T-helper 2 cell treated with Interferon-gamma antibody and Interleukin-4, amounts not matched to agents 100 ng/mL and 5 ng/mL, for 36 hours (primary cell): ENCODE measurements around the gene FOSL2. TPM values are rescaled to one million over a fixed set of nuclear protein-coding genes. Genes with fewer than 3 reads are reported as not detected.

Source experiments
- intact Hi-C: fragments of 100-400 bp; cut with micrococcal nuclease; formaldehyde crosslinking; loops from one replicate; pipeline ENCODE4 v1.15.1; 2023
- total RNA-seq: library from RNA; stranded (reverse); gene quantifications from 2 replicates; pipeline ENCODE4 v1.2.3, GENCODE V29; 2022

The FOSL2 gene
- total RNA-seq, 1 donor from 2014 or later: 30.5 TPM

GRCh38 chr2:28408764-28409599, 16.3 kb downstream of the FOSL2 start:
- intact Hi-C loops: loop anchor here (1.0 kb wide), 2 partner anchors 15 to 17 kb away; partner anchors contain the start of gene FOSL2

DNA sequence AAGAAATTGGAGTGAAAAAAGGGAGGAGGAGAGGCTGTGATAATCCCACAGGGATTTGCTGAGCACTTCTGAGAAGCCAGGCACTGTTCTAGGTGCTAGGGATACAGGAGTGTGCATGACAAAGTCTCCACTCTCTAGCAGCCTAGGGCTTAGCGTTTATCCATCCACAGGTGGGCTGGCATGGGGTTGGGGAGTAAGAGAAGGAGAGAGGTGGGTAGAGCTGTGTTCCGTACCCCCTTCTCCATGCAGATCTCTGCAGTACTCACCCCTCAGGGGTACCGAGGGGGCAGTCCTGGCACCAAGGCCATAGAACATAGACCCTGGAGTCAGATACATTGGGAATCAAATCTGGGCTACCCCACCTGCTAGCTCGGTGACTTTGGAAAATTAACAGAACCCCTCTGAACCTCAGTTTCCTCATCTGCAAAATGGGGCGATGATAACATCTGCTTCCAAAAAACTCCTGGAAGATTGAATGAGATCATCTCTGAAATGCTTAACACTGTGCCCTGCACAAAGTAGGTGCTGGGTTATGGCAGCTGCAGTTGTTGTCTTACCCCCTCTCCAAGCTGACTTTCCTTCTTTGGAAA, 18.6 kb downstream of the FOSL2 start:
- intact Hi-C loops: no loop called here

GRCh38 chr2:28411956-28412609, 19.4 kb downstream of the FOSL2 start:
- intact Hi-C loops: no loop called here

DNA sequence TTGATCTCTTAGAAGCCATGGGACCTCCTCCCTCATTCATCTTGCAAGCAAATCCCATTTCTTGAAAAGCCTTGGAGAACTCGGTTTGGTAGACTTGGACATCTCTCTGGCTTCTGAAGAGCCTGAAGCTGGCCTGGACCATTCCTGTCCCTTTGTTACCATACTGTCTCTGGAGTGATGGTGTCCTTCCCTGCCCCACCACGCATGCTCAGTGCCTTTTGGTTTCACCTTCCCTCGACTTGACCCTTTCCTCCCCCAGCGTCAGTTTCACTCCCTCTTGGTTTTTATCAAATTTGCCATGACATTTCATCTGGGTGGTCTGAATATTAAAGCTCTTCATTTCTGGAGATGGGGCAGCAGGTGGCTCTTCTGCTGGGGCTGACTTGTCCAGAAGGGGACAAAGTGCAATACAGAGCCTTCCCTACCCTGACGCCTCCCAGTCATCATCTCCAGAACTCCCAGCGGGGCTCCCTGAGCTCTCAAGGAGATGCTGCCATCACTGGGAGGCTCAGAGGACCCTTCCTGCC, 20.0 kb downstream of the FOSL2 start:
- intact Hi-C loops: no loop called here

- intact Hi-C loops: no loop called here
Observed at GRCh38 chr2:28413152-28413898, 20.7 kb downstream of the FOSL2 start.

DNA sequence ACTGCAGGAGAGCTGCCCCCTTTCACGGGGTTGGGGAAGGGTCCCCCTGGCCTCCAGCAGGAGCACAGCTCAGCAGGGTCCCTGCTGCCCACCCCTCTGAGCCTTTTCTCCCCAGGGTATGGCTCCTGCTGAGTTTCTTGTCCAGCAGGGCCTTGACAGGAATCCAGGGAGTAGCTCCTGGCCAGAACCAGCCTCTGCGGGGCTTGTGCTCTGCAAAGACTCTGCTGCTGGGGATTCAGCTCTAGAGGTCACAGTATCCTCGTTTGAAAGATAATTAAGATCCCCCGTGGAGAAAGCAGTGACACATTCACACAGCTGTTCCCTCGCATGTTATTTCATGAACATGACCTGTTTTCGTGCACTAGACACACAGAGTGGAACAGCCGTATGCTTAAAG, 21.2 kb downstream of the FOSL2 start:
- intact Hi-C loops: no loop called here

GRCh38 chr2:28414583-28414982, 21.9 kb downstream of the FOSL2 start:
- intact Hi-C loops: no loop called here

DNA sequence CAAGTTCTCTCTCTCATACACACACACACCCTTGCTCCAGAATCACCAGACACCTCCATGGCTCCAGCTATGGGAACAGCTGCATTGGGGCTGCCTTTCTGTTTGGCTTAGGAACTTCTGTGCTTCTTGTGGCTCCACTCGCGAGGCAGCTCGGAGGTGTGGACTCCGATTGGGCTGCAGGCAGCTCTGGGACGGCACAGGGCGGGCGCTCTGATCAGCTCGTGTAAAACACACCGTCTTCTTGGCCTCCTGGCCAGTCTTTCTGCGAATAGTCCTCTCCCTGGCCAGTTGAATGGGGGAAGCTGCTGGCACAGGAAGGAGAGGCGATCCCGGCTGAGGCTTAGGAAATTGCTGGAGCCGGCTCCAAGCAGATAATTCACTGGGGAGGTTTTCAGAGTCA, 22.4 kb downstream of the FOSL2 start:
- intact Hi-C loops: no loop called here

DNA sequence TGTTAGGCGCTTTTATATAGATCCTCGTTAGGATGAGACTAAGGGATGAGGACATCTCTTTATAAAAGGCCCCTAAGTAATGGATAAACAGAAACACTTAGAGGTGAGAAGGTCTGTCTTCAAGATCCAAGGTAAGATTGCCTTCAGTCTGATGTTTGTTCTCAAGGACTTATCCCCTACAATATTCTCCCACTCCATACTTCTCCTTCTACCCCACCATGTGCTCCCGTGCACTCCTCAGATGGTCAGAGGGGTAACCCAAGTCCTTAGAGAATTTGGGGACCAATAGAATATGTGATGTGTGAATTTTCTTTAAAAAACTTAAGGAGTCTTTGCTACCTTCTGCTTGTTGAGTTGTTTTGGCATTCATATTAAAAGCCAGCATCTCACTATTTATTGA, 23.1 kb downstream of the FOSL2 start:
- intact Hi-C loops: no loop called here

GRCh38 chr2:28419003-28419402, 26.3 kb downstream of the FOSL2 start:
- intact Hi-C loops: no loop called here

GRCh38 chr2:28419443-28420270, 27.0 kb downstream of the FOSL2 start:
- intact Hi-C loops: no loop called here

DNA sequence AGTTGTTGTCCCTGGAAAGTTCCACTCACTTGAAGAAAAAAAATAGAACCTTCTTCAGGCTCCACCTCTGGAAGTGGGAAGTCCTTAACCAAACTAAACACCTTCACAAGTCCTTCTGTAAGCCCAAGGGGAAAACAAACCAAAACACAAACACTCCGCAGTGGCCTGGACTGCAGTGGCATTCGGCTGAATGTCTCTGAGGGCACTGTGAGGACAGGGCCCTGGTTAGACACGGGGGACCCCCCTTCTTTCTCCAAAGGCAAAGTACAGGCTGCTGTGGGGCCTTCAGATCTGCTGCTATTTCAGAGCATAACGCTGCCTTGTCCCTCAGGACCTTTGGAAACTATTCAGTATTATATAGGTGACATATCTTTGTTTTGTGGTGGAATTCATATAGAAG, 28.1 kb downstream of the FOSL2 start:
- intact Hi-C loops: no loop called here

GRCh38 chr2:28422908-28423741, 30.5 kb downstream of the FOSL2 start:
- intact Hi-C loops: no loop called here

GRCh38 chr2:28423856-28424605, 31.4 kb downstream of the FOSL2 start:
- intact Hi-C loops: loop anchor here (1.0 kb wide), 1 partner anchor 15 kb away; no protein-coding TSS in a partner anchor

GRCh38 chr2:28424799-28425463, 32.3 kb downstream of the FOSL2 start:
- intact Hi-C loops: loop anchor here (1.0 kb wide), 1 partner anchor 16 kb away; no protein-coding TSS in a partner anchor

- intact Hi-C loops: no loop called here
Observed at GRCh38 chr2:28425464-28425835, 32.8 kb downstream of the FOSL2 start.

- intact Hi-C loops: no loop called here
Observed at GRCh38 chr2:28427741-28428415, 35.2 kb downstream of the FOSL2 start.

DNA sequence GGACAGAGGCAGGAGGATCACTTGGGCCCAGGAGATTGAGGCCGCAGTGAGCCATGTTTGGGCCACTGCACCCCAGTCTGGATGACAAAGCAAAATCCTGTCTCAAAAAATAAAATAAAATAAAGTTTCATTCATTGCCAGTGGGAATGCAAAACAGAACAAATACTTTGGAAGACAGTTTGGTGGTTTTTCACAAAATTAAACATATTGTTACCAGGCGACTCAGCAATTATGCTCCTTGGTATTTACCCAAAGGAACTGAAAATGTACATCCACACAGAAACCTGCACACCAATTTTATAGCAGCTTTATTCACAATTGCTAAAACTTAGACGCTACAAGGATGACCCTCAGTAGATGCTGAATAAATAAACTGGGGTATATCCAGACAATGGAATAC, 35.8 kb downstream of the FOSL2 start:
- intact Hi-C loops: no loop called here
